ENCODE measurements around the gene SRRM2. TPM values are rescaled to one million over a fixed set of nuclear protein-coding genes. Genes with fewer than 3 reads are reported as not detected.

Gene SRRM2
- total and polyA plus RNA-seq, 2 experiments from 2014 or later: 42.6 to 202 TPM

- peaks cover 5% of the 10 kb centered on the region; the same call in 1 of the 2 replicates for H3K36me3 ChIP-seq (ENCODE audit: low read depth)
- no peaks in the 10 kb centered on the region for H4K20me1 ChIP-seq (ENCODE audit: insufficient read depth)
- no peak for TF ChIP-seq EZH2phosphoT487 (IDR thresholded peaks at IDR 0.05; ENCODE audit: insufficient read depth, low read depth)
- TF ChIP-seq EZH2 (IDR thresholded peaks at IDR 0.05; ENCODE audit: insufficient read depth, poor library complexity, severe bottlenecking): no peak
- no peak overlapping the region for H3K4me2 ChIP-seq (ENCODE audit: unreplicated experiment)
- H3K27ac ChIP-seq: no peak overlapping the region
- H3K9me2 ChIP-seq (ENCODE audit: insufficient read depth): no peaks in the 10 kb centered on the region
- no peak for DNase-seq
- no peak overlapping the region for H3K9ac ChIP-seq
- no peaks in the 10 kb centered on the region for H3K4me1 ChIP-seq (ENCODE audit: insufficient read depth)
- no peaks in the 10 kb centered on the region for H3K79me2 ChIP-seq (ENCODE audit: insufficient read depth)
- no peaks in the 10 kb centered on the region for H3K9me3 ChIP-seq (ENCODE audit: low read depth)
- no peaks in the 10 kb centered on the region for H3K27me3 ChIP-seq (replicated peaks; ENCODE audit: insufficient read depth)
- in situ Hi-C loops (cut with MboI): no loop called here
- H2AFZ ChIP-seq: no peak overlapping the region
- no peaks in the 10 kb centered on the region for H3F3A ChIP-seq (ENCODE audit: insufficient read depth)
- H3K4me3 ChIP-seq: no peak overlapping the region
- 86 to 87% methylated on average over 18 to 20 of the region's 20 CpGs for WGBS, 2 experiments (ENCODE audit: low coverage in 1 of 2, low lambda C conversion rate in 2 of 2, missing lambda C conversion rate in 2 of 2)
Measured at GRCh38 chr16:2710021-2710710, 42.3 kb upstream of the SRRM2 start.

GRCh38 chr16:2710711-2711231 is 41.7 kb upstream of the SRRM2 start:
- DNase-seq: no peak
- Histone ChIP-seq H3K4me2 (ENCODE audit: unreplicated experiment) (no peak overlapping the region), H3K36me3 (ENCODE audit: low read depth) (peaks cover 5% of the 10 kb centered on the region; the same call in 1 of the 2 replicates), H3K9me2 (ENCODE audit: insufficient read depth) (no peaks in the 10 kb centered on the region), H2AFZ (no peak overlapping the region), H3K4me3 (no peak overlapping the region), H3K4me1 (ENCODE audit: insufficient read depth) (no peaks in the 10 kb centered on the region), H3F3A (ENCODE audit: insufficient read depth) (no peaks in the 10 kb centered on the region), H3K27ac (no peak overlapping the region), H3K27me3 (replicated peaks; ENCODE audit: insufficient read depth) (no peaks in the 10 kb centered on the region), H3K9ac (no peak overlapping the region), H3K9me3 (ENCODE audit: low read depth) (no peaks in the 10 kb centered on the region), H3K79me2 (ENCODE audit: insufficient read depth) (no peaks in the 10 kb centered on the region), H4K20me1 (ENCODE audit: insufficient read depth) (no peaks in the 10 kb centered on the region)
- in situ Hi-C loops (cut with MboI): no loop called here
- TF ChIP-seq EZH2phosphoT487 (IDR thresholded peaks at IDR 0.05; ENCODE audit: insufficient read depth, low read depth) (no peak), EZH2 (IDR thresholded peaks at IDR 0.05; ENCODE audit: insufficient read depth, poor library complexity, severe bottlenecking) (no peak)
- 48 to 52% methylated on average over 11 of the region's 11 CpGs for WGBS, 2 experiments (ENCODE audit: low coverage in 1 of 2, low lambda C conversion rate in 2 of 2, missing lambda C conversion rate in 2 of 2)

DNA sequence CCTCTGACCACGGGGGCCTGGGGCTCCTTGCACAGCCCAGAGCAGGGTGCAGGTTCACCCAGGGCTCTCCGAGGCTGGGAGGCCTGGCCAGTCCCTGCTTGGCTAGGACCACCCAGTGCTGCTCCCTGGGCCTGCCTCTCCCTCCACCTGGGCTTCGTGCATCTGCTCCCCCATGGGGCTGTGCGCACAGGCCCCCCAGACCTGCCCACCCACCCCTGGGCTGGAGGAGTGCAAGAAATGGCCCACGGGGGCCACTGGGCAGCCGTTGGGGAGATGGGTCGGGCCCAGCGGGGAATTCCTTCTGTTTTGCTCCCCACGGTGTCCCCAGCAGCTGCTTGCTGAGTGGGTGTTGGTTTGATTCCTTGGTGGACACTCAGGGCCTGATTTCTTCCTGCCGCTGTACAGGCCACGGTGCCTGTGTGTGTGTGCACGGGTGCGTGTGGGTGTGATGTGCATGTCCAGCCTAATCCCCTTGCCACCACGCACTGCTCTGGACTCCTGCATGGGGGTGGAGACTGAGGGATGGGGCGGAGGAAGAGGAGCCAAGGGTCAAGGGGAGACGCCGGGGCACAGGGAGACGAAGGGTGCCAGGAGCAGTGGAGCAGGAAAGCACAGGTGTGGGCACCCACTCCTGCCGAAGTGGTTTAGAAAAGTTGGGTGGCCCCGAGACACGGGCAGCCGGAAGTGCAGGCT is 40.9 kb upstream of the SRRM2 start:
- Histone ChIP-seq H4K20me1 (ENCODE audit: insufficient read depth) (no peaks in the 10 kb centered on the region), H3K4me1 (ENCODE audit: insufficient read depth) (no peaks in the 10 kb centered on the region), H3K79me2 (ENCODE audit: insufficient read depth) (no peaks in the 10 kb centered on the region), H3K27me3 (replicated peaks; ENCODE audit: insufficient read depth) (no peaks in the 10 kb centered on the region), H3K36me3 (ENCODE audit: low read depth) (peaks cover 5% of the 10 kb centered on the region; the same call in 1 of the 2 replicates), H3K4me2 (ENCODE audit: unreplicated experiment) (no peak overlapping the region), H3K9ac (no peak overlapping the region), H3K4me3 (no peak overlapping the region), H3K9me2 (ENCODE audit: insufficient read depth) (no peaks in the 10 kb centered on the region), H3K27ac (no peak overlapping the region), H2AFZ (no peak overlapping the region), H3F3A (ENCODE audit: insufficient read depth) (no peaks in the 10 kb centered on the region), H3K9me3 (ENCODE audit: low read depth) (no peaks in the 10 kb centered on the region)
- no peak for TF ChIP-seq EZH2 (IDR thresholded peaks at IDR 0.05; ENCODE audit: insufficient read depth, poor library complexity, severe bottlenecking)
- no peak for TF ChIP-seq EZH2phosphoT487 (IDR thresholded peaks at IDR 0.05; ENCODE audit: insufficient read depth, low read depth)
- 44 to 49% methylated on average over 18 to 19 of the region's 22 CpGs for WGBS, 2 experiments (ENCODE audit: low coverage in 1 of 2, low lambda C conversion rate in 2 of 2, missing lambda C conversion rate in 2 of 2)
- in situ Hi-C loops (cut with MboI): no loop called here
- DNase-seq: no peak

GRCh38 chr16:2712063-2712441 is 40.4 kb upstream of the SRRM2 start:
- no peak for DNase-seq
- 77 to 78% methylated on average over 8 to 13 of the region's 14 CpGs for WGBS, 2 experiments (ENCODE audit: low coverage in 1 of 2, low lambda C conversion rate in 2 of 2, missing lambda C conversion rate in 2 of 2)
- in situ Hi-C loops (cut with MboI): no loop called here

More at GRCh38 chr16:2712063-2712441, 40.4 kb upstream of the SRRM2 start:
- no peaks in the 10 kb centered on the region for H3K9me2 ChIP-seq (ENCODE audit: insufficient read depth)
- peaks cover 5% of the 10 kb centered on the region; the same call in 1 of the 2 replicates for H3K36me3 ChIP-seq (ENCODE audit: low read depth)
- no peaks in the 10 kb centered on the region for H3K4me1 ChIP-seq (ENCODE audit: insufficient read depth)
- H4K20me1 ChIP-seq (ENCODE audit: insufficient read depth): no peaks in the 10 kb centered on the region
- H3K27me3 ChIP-seq (replicated peaks; ENCODE audit: insufficient read depth): no peaks in the 10 kb centered on the region
- no peak overlapping the region for H3K27ac ChIP-seq
- no peaks in the 10 kb centered on the region for H3K9me3 ChIP-seq (ENCODE audit: low read depth)
- no peak overlapping the region for H2AFZ ChIP-seq
- no peaks in the 10 kb centered on the region for H3K79me2 ChIP-seq (ENCODE audit: insufficient read depth)
- TF ChIP-seq EZH2 (IDR thresholded peaks at IDR 0.05; ENCODE audit: insufficient read depth, poor library complexity, severe bottlenecking) (no peak), EZH2phosphoT487 (IDR thresholded peaks at IDR 0.05; ENCODE audit: insufficient read depth, low read depth) (no peak)
- H3K4me3 ChIP-seq: no peak overlapping the region
- H3K4me2 ChIP-seq (ENCODE audit: unreplicated experiment): no peak overlapping the region
- H3F3A ChIP-seq (ENCODE audit: insufficient read depth): no peaks in the 10 kb centered on the region
- H3K9ac ChIP-seq: no peak overlapping the region

Measured in GM23248 (cell line).